SH-SY5Y (cell line): Measurements from ENCODE around the gene NCAN.

Experiments used
- GATA2 ChIP-seq: IDR thresholded peaks from 2 replicates; pipeline ENCODE4 v1.6.1; 2011; ENCODE audit warnings: mild to moderate bottlenecking, low read depth, low read length
- GATA3 ChIP-seq: IDR thresholded peaks from 2 replicates; pipeline ENCODE4 v1.6.1; 2011; ENCODE audit warnings: low read depth, mild to moderate bottlenecking, low read length, moderate library complexity

DNA sequence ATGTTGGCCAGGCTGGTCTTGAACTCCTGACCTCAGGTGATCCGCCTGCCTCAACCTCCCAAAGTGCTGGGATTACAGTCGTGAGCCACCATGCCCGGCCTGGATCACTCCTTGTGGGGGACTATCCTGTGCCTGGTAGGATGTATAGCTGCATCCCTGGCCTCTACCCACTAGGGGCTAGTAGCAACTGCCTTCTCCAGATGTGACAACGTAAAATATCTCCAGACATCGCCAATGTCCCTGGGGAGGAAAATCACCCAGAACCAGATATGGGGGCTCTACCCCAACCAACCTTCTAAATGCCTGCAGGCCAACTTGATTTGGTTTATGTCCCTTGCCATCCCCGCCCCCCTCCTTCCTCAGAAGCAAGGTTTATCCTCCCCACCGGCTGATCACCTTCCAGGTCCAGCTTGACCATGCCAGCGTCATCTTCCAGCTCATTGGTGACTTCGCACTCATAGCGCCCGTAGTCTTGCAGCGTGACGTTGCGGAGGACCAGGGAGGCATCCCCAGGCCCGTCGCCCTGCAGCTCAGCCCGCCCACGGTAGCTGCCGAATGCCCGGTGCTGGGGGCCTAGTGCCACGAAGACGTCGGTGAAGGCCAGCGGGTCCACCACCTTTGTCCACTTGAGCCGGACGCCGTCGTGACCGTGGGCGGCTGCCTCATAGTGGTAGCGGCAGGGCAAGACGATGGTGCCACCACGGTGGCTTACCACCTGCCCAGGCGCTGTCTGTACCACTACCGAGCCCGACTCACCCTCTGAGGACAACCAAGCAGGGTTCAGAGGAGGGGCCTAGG lies 48.9 kb downstream of the NCAN start:
- no peak for TF ChIP-seq GATA3
- no peak for TF ChIP-seq GATA2
